Effector memory CD4-positive, alpha-beta T cell (primary cell): ENCODE measurements around the gene STARD8.

ENCODE experiments used
- DNase-seq, 3 donors: peaks; one replicate each; pipeline ENCODE4 v3.0.0-alpha.2; 2020
- H3K27ac ChIP-seq: 2 replicates; pipeline ENCODE4 v1.7.0; 2013; ENCODE audit warnings: mild to moderate bottlenecking, low read length, moderate library complexity; ENCODE audit not compliant: insufficient read depth, poor library complexity, severe bottlenecking
- H3K27me3 ChIP-seq: replicated peaks from 2 replicates; pipeline ENCODE4 v1.7.0; 2013; ENCODE audit warnings: mild to moderate bottlenecking, low read length; ENCODE audit not compliant: insufficient read depth, control insufficient read depth, poor library complexity, severe bottlenecking
- H3K36me3 ChIP-seq: 2 replicates; pipeline ENCODE4 v1.7.0; 2013; ENCODE audit warnings: mild to moderate bottlenecking, low read length, moderate library complexity; ENCODE audit not compliant: control insufficient read depth, insufficient read depth
- H3K4me1 ChIP-seq: 2 replicates; pipeline ENCODE4 v1.7.0; 2013; ENCODE audit warnings: low read length, mild to moderate bottlenecking; ENCODE audit not compliant: control insufficient read depth, insufficient read depth, poor library complexity, severe bottlenecking
- H3K4me3 ChIP-seq: 2 replicates; pipeline ENCODE4 v1.7.0; 2013; ENCODE audit warnings: low read length, low read depth, mild to moderate bottlenecking; ENCODE audit not compliant: insufficient read depth, poor library complexity, severe bottlenecking
- H3K9me3 ChIP-seq: 2 replicates; pipeline ENCODE4 v1.7.0; 2013; ENCODE audit warnings: mild to moderate bottlenecking, low read length, moderate library complexity; ENCODE audit not compliant: control insufficient read depth

The STARD8 gene

DNA sequence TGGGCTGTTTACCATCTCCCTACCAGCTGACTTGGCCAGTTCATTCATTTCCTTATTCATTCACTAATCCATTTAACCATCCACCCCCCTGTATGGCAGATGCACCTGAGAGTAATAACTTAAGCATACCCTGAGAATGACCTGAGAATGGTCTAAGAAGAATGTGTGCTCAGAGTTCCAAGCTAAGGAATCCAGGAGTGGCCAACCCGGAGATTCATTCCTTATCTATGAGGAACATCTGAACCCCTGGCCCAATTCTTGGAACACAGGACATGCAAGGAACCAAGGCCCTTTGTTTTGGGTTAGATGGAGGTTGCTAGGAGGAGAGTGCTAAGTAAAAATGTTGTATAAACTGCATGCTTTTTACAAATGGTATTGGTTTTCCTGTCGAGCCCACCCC lies 13.5 kb upstream of the STARD8 start:
- Histone ChIP-seq H3K27ac (no peak overlapping the region), H3K4me1 (no peaks in the 10 kb centered on the region), H3K36me3 (no peaks in the 10 kb centered on the region), H3K9me3 (no peaks in the 10 kb centered on the region), H3K27me3 (no peaks in the 10 kb centered on the region), H3K4me3 (no peak overlapping the region)
- DNase-seq = no peak

DNA sequence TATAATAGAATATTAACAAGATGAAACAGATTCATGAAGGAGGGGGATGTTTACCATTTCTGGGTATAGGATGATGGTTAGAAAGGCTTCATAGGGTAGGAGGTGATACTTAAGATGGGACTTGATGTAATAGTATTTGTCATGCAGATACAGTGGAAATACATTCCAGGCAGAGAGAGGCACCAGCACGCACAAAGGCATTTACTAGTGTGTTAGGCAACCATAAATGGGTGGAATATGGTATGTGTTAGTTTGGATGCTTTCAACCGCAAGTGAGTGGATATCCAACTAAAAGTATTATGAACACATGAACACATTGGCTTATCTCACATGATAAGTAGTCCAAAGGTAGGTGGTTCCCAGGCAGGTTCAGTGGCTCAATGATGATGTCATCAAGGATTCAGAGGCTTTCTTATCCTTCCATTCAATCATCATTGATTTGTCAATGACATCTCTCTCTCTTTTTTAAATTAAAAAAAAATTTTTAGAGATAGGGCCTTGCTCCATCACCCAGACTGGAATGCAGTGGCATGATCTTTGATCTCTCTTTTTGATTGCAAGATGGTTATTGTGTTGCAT lies 12.7 kb upstream of the STARD8 start:
- Histone ChIP-seq H3K9me3 (no peaks in the 10 kb centered on the region), H3K27me3 (no peaks in the 10 kb centered on the region), H3K36me3 (no peaks in the 10 kb centered on the region), H3K4me1 (no peaks in the 10 kb centered on the region), H3K27ac (no peak overlapping the region), H3K4me3 (no peak overlapping the region)
- no peak for DNase-seq

DNA sequence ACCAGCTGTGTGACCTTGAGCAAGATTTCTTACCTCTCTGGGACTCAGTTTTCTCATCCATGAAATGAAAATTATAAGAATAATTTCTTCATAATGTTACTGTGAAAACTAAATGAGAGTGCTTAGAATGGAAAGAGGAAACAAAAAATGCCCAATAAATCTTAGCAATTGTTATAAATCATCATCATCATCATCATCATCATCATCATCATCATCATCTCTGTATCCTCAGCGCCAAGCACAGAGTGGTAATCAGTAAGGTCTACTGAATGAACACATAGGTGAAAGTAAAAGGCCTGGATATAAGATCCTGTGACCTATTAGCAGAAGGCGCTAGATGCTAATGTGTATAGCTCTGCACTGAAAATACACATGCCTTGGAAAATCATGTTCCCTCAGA lies 6.8 kb upstream of the STARD8 start:
- Histone ChIP-seq H3K9me3 (no peaks in the 10 kb centered on the region), H3K4me1 (no peaks in the 10 kb centered on the region), H3K36me3 (no peaks in the 10 kb centered on the region), H3K4me3 (no peak overlapping the region), H3K27ac (no peak overlapping the region), H3K27me3 (no peaks in the 10 kb centered on the region)
- no peak for DNase-seq

DNA sequence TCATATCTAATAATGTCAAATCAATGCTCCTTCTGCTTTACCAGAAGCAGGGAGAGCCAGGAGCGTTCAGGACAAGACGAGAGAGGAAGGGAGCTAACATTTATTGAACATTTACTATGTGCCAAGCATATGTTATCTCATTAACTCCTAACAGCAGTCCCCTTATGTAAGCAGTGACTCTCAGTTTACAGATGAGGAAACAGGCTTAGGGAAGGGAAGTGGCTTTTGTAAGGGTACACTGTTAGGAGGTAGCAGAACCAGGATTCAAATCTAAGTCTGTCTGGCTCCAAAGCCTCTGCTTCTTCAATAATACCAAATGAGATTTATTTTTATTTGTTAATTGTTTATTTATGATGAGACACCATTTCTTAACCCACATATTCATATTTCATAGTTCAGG lies 2.6 kb upstream of the STARD8 start:
- no peak overlapping the region for H3K4me3 ChIP-seq
- no peaks in the 10 kb centered on the region for H3K36me3 ChIP-seq
- no peaks in the 10 kb centered on the region for H3K27me3 ChIP-seq
- no peaks in the 10 kb centered on the region for H3K9me3 ChIP-seq
- no peaks in the 10 kb centered on the region for H3K4me1 ChIP-seq
- no peak for DNase-seq
- H3K27ac ChIP-seq = no peak overlapping the region

DNA sequence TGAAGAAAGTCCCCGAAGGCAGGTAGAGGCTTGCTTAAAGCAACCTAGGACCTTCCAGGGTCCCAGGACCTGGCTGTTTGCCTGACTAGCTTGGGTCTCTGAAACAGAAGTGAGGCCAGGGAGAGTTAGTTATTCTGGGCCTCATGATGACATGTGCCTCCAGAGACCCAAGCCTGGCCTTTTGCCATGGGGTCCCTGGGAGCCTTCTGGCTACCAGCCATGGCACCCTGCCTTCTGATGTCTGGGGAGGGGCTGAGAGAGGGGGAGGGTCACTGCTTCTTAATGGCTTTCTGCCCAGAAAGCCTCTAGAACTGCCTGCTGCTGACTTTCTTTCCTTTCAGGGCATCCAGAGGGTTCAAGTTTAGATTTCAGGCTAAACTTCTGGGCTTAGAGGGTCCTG lies 1.0 kb upstream of the STARD8 start:
- Histone ChIP-seq H3K4me1 (no peaks in the 10 kb centered on the region), H3K4me3 (no peak overlapping the region), H3K36me3 (no peaks in the 10 kb centered on the region), H3K27ac (no peak overlapping the region), H3K27me3 (no peaks in the 10 kb centered on the region), H3K9me3 (no peaks in the 10 kb centered on the region)
- DNase-seq = no peak

DNA sequence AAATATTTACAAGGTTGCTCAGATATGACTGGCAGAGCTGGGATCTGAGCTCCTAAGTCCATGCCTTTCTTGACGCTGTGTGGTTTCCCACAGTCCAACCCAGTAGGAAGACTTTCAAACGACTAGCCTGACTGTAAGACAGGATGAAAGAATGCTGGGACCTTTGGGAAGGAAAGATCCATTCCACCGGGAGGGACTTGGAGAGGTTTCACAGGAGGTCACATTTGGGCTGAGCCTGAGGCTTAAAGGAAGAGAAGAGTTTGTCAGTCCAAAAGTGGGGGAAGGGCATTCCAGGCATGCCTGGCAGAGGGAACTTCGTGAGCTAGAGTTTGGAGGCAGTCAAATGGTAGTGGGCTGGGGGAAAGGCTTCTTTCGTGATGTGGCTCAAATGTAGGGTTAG lies 1.5 kb downstream of the STARD8 start:
- DNase-seq = no peak
- Histone ChIP-seq H3K9me3 (no peaks in the 10 kb centered on the region), H3K27me3 (no peaks in the 10 kb centered on the region), H3K4me3 (no peak overlapping the region), H3K4me1 (no peaks in the 10 kb centered on the region), H3K27ac (no peak overlapping the region), H3K36me3 (no peaks in the 10 kb centered on the region)

DNA sequence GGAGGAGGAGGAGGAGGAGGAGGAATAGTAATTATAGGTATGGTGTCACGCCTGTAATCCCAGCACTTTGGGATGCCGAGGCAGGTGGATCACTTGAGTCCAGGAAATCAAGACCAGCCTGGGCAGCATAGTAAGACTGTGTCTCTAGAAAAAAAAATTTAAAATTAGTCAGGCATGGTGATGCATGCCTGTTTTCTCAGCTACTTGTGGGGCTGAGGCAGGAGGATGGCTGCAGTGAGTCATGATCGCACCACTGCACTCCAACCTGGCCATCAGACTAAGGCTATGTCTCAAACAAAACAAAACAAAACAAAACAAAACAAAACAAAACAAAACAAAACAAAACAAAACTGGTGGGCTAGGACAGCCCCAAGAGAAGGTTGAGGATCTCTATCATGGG lies 3.0 kb downstream of the STARD8 start:
- no peaks in the 10 kb centered on the region for H3K4me1 ChIP-seq
- no peak overlapping the region for H3K4me3 ChIP-seq
- H3K9me3 ChIP-seq = no peaks in the 10 kb centered on the region
- H3K36me3 ChIP-seq = no peaks in the 10 kb centered on the region
- no peak for DNase-seq
- H3K27ac ChIP-seq = no peak overlapping the region
- H3K27me3 ChIP-seq = no peaks in the 10 kb centered on the region

DNA sequence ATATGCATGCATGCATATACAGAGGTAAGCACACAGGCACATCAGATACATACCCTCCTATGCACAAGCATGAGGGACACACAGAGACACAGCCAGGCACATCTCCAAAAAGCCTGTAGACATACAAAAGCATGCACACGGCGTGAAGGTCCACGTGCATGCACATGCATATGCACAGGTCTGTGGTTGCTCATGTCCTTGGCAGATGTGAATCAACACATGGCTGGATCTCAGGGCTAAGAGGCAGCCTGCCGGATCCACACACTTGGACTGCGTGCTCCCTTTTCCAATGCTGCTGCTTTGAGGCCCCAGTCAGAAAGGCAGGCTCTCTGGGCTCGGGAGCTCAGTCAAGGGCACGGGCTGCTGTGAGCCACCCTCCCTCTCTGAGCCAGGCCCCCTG lies 3.6 kb downstream of the STARD8 start:
- DNase-seq = no peak

DNA sequence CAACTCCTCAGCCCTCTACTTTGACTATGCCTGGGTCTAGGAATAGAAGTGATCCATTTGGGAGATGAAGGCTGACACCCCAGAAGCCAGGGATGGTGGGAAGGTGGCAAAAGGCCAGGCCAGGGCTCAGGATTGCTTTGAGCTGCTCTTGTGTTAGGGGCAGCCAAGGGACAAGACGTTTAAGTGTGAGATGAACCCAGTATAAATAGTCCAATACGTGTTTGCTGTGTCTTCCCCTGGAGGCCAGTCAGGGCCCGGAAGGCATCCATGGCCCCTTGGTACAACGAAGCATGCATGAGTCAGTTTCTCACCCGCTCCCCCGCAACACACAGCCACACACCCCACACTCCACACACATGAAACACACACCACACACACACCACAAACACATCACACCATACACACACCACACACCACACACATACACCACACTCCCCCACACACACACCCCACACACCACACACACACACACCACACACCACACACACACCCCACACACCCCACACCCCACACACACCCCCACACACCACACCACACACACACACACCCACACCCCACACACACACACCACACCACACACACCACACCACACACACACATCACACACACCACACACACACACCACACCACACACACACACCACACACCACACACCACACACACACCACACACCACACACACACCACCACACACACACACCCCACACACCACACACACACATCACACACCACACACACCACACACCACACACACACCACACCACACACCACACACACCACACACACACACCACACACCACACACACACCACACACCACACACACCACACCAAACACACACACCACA lies 5.1 kb downstream of the STARD8 start:
- no peaks in the 10 kb centered on the region for H3K27me3 ChIP-seq
- H3K27ac ChIP-seq = no peak overlapping the region
- no peak overlapping the region for H3K4me3 ChIP-seq
- H3K9me3 ChIP-seq = no peaks in the 10 kb centered on the region
- H3K4me1 ChIP-seq = no peaks in the 10 kb centered on the region
- no peaks in the 10 kb centered on the region for H3K36me3 ChIP-seq
- DNase-seq = no peak

More for the DNA sequence above, 3.6 kb downstream of the STARD8 start:
- Histone ChIP-seq H3K9me3 (no peaks in the 10 kb centered on the region), H3K27me3 (no peaks in the 10 kb centered on the region), H3K36me3 (no peaks in the 10 kb centered on the region), H3K4me3 (no peak overlapping the region), H3K27ac (no peak overlapping the region), H3K4me1 (no peaks in the 10 kb centered on the region)

DNA sequence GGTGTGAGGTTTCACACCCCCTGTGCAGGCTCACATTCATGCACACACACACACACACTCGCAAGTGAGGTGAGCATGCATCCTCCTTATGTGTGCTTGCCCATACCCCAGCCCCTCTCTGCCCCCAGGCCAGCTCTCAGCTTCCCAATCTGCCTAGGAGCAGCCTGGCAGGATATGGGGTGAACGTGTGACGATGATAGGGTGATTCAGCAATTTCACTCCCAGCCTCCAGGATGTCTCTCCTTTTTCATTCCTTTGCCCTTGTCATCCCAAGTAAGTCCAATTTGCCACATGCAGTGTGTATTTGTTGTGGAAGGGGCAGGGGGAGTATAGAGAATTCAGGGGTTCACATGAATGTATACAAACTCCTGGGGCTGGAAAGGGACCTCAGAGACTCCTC lies 7.2 kb downstream of the STARD8 start:
- Histone ChIP-seq H3K9me3 (no peaks in the 10 kb centered on the region), H3K4me1 (no peaks in the 10 kb centered on the region), H3K27ac (no peak overlapping the region), H3K4me3 (no peak overlapping the region), H3K27me3 (no peaks in the 10 kb centered on the region), H3K36me3 (no peaks in the 10 kb centered on the region)
- no peak for DNase-seq
